GM18858 (cell line): ENCODE data around the gene PTGFRN.
"Not testable (repeated sequence)": the region's sequence is repeated elsewhere in the genome, so short reads cannot be mapped to it uniquely, and the experiment has no call there.

Source experiments
- ATAC-seq: cut with Tn5 transposase; IDR thresholded peaks from one replicate; pipeline ENCODE4 v1.9.1; 2021; ENCODE audit not compliant: unreplicated experiment

PTGFRN gene

GRCh38 chr1:116968724-116969123, 59.0 kb downstream of the PTGFRN start:
- ATAC-seq = no peak

- ATAC-seq = no peak
Measured at GRCh38 chr1:116971258-116971860, 61.6 kb downstream of the PTGFRN start.

- ATAC-seq = no peak
Measured at GRCh38 chr1:116971965-116972673, 62.4 kb downstream of the PTGFRN start.

GRCh38 chr1:116972674-116973030, 62.9 kb downstream of the PTGFRN start:
- ATAC-seq = no peak

- not testable (repeated sequence) for ATAC-seq
Measured at GRCh38 chr1:116980309-116980708, 70.6 kb downstream of the PTGFRN start.

GRCh38 chr1:116981521-116982037, 71.9 kb downstream of the PTGFRN start:
- no peak for ATAC-seq

GRCh38 chr1:116982319-116983004, 72.7 kb downstream of the PTGFRN start:
- no peak for ATAC-seq

GRCh38 chr1:116983112-116983511, 73.4 kb downstream of the PTGFRN start:
- ATAC-seq = no peak

GRCh38 chr1:116983678-116984077, 74.0 kb downstream of the PTGFRN start:
- no peak for ATAC-seq

GRCh38 chr1:116984406-116985160, 74.9 kb downstream of the PTGFRN start:
- no peak for ATAC-seq

GRCh38 chr1:116986421-116987255, 76.9 kb downstream of the PTGFRN start:
- no peak for ATAC-seq

GRCh38 chr1:116987256-116987555, 77.5 kb downstream of the PTGFRN start:
- no peak for ATAC-seq

- ATAC-seq = no peak
Measured at GRCh38 chr1:116988248-116988647, 78.5 kb downstream of the PTGFRN start.

- ATAC-seq = no peak
Measured at GRCh38 chr1:116988908-116989307, 79.2 kb downstream of the PTGFRN start.

- ATAC-seq = no peak
Measured at GRCh38 chr1:116989835-116990234, 80.1 kb downstream of the PTGFRN start.

- ATAC-seq = no peak
Measured at GRCh38 chr1:116990612-116991151, 81.0 kb downstream of the PTGFRN start.

GRCh38 chr1:116991171-116991845, 81.6 kb downstream of the PTGFRN start:
- ATAC-seq = no peak

- no peak for ATAC-seq
Measured at GRCh38 chr1:116991918-116992317, 82.2 kb downstream of the PTGFRN start.

- ATAC-seq = no peak
Measured at GRCh38 chr1:116993286-116993685, 83.6 kb downstream of the PTGFRN start.

- no peak for ATAC-seq
Measured at GRCh38 chr1:116994411-116994810, 84.7 kb downstream of the PTGFRN start.
